Mucosa of descending colon (tissue), 3 donors: Measurements from ENCODE around the gene ARHGAP31. TPM values are rescaled to one million over a fixed set of nuclear protein-coding genes. Genes with fewer than 3 reads are reported as not detected.
"Not testable (repeated sequence)": the region's sequence is repeated elsewhere in the genome, so short reads cannot be mapped to it uniquely, and the experiment has no call there.

ENCODE experiments used
- ATAC-seq: fragments of 200-7000 bp; cut with Tn5 transposase; one replicate; pipeline ENCODE4 v1.9.1; 2020; ENCODE audit warnings: mild to moderate bottlenecking, moderate library complexity
- DNase-seq, 3 donors: peaks; one replicate each; pipeline ENCODE4 v3.0.0-alpha.2; 2020
- H3K36me3 ChIP-seq: fragments of 200-600 bp; one replicate; pipeline ENCODE4 v1.8.0; 2021; ENCODE audit warnings: low read depth, mild to moderate bottlenecking
- H3K4me1 ChIP-seq: fragments of 200-600 bp; one replicate; pipeline ENCODE4 v1.8.0; 2021; ENCODE audit warnings: low read depth, mild to moderate bottlenecking
- H3K4me3 ChIP-seq: fragments of 200-600 bp; one replicate; pipeline ENCODE4 v1.8.0; 2021; ENCODE audit warnings: mild to moderate bottlenecking
- H3K9me3 ChIP-seq: fragments of 200-600 bp; one replicate; pipeline ENCODE4 v1.8.0; 2021; ENCODE audit warnings: mild to moderate bottlenecking
- CTCF ChIP-seq: fragments of 200-600 bp; IDR thresholded peaks from one replicate; pipeline ENCODE4 v1.8.0; 2022; ENCODE audit warnings: antibody characterized with exemption, mild to moderate bottlenecking
- intact Hi-C, 2 donors: fragments of 100-400 bp; cut with DNase I in 1 of 2; cut with micrococcal nuclease in 1 of 2; formaldehyde crosslinking; loops; one replicate each; pipeline versions ENCODE4 v1.11.0 to v1.11.1; 2022; cut with DNase I, micrococcal nuclease
- total RNA-seq, 3 donors: library from RNA; stranded (reverse); fragmentation: NEBNext Ultra II Directional in 2 of 3; extraction: Animal tissue kit (Norgen Biotek cat#: 25700) in 2 of 3; gene quantifications; one replicate each; pipeline versions ENCODE4 v1.2.1 to v1.2.4, GENCODE V29; 2021 to 2023
- donor health status: DM: no; HTN: no; CAD: no; lungs with moderate emphysema.
- donor health status: DM: no; HTN: no; CAD: no.
- donor health status: DM: no; HTN: yes; CAD: no.

Gene ARHGAP31
- total RNA-seq, 3 donors from 2014 or later = 7.7 to 25.8 (median 11.8) TPM

DNA sequence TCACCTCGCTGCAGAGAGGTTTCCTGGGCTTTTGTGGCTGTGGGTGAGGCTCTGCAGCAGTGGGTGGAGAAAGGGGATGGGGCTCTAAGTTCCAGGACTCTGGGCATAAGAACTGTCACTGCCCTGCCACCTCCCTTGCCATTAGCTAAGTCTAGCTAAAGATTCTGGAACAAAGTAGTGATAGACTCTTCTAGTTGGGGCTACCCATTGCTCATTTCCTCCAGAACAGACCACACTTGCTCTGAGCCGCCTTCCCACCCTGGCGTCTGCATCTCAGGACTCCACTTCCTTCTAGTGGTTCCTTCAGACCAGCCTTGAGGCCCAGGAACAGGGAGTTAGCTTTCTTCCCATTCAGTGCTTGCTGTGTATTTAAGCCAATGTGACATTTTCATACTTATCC lies 7.5 kb downstream of the ARHGAP31 start:
- ATAC-seq = peak; percentile 42
- Histone ChIP-seq H3K36me3 (no peaks in the 10 kb centered on the region), H3K4me1 (peaks cover 9% of the 10 kb centered on the region), H3K4me3 (no peak overlapping the region), H3K9me3 (no peaks in the 10 kb centered on the region)
- intact Hi-C loops = no loop called here
- no peak for DNase-seq
- TF ChIP-seq CTCF = no peak

GRCh38 chr3:119302697-119303551 lies 8.7 kb downstream of the ARHGAP31 start:
- H3K4me1 ChIP-seq = peaks cover 9% of the 10 kb centered on the region
- intact Hi-C loops = no loop called here

DNA sequence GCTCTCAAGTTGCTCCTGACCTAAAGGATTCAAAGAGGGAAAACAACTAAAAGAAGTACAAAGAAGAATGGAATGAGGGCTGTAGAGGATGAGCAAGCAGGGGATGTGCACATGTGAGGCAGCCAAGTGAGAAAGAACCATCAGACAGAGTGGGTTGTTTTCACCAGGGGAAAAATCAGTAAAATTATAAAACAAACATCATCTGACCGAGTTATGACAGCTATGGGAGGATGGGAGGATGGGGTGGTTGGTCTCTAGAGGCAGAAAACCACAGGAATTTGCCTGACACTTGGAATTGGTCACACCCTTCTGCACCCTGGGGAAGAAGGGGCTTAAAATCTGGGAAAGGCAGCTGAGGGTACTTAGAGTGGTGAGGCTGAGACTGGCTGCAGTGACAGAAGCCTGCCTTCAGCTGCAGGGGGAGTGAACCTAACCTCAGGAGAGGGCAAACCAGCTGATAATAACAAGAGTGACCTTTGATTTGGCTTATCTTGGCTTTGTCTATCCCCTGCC lies 10.1 kb downstream of the ARHGAP31 start:
- H3K4me3 ChIP-seq = no peak overlapping the region
- no peak for TF ChIP-seq CTCF
- peaks cover 9% of the 10 kb centered on the region for H3K4me1 ChIP-seq
- DNase-seq = no peak
- no peak for ATAC-seq
- intact Hi-C loops = no loop called here
- no peaks in the 10 kb centered on the region for H3K9me3 ChIP-seq
- H3K36me3 ChIP-seq = no peaks in the 10 kb centered on the region

More at GRCh38 chr3:119302697-119303551, 8.7 kb downstream of the ARHGAP31 start:
- Histone ChIP-seq H3K9me3 (no peaks in the 10 kb centered on the region), H3K36me3 (no peaks in the 10 kb centered on the region), H3K4me3 (no peak overlapping the region)
- ATAC-seq (peak; percentile 39), DNase-seq (no peak)
- TF ChIP-seq CTCF = no peak

DNA sequence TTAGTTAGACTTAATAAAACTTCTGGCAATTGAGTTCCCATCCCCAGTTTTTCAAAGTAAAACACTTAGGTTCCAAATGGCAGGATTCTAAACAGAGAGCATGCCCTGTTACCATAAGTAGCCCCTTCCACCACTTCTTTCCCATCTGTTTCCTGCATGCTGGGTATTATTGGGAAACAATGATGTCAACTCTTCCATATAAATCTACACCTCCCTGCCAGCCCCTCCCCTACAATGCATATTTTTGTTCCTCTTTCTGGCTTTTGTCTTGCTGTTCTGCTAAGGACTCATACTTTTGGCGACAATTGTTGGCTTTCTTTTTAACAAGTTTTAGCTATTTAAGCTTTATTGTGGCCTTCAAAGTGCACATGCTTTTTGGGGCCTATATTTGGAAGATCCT lies 11.1 kb downstream of the ARHGAP31 start:
- intact Hi-C loops = no loop called here
- no peak for ATAC-seq
- TF ChIP-seq CTCF = no peak
- DNase-seq = no peak
- Histone ChIP-seq H3K36me3 (no peaks in the 10 kb centered on the region), H3K9me3 (no peaks in the 10 kb centered on the region), H3K4me3 (no peak overlapping the region), H3K4me1 (peaks cover 9% of the 10 kb centered on the region)

- DNase-seq, intact Hi-C loops, H3K36me3 ChIP-seq, H3K4me3 ChIP-seq, H3K9me3 ChIP-seq, ATAC-seq: not testable (repeated sequence)
- H3K4me1 ChIP-seq = peaks cover 12% of the 10 kb centered on the region
These were observed 12.2 kb downstream of the ARHGAP31 start for GRCh38 chr3:119306378-119306777.

- intact Hi-C loops = no loop called here
- Histone ChIP-seq H3K4me1 (peaks cover 12% of the 10 kb centered on the region), H3K9me3 (no peaks in the 10 kb centered on the region), H3K36me3 (no peaks in the 10 kb centered on the region), H3K4me3 (no peak overlapping the region)
- DNase-seq (no peak), ATAC-seq (no peak)
- TF ChIP-seq CTCF = no peak
These were observed 14.2 kb downstream of the ARHGAP31 start for GRCh38 chr3:119308355-119308754.
